Measurements from ENCODE around the gene MLF2. TPM values are rescaled to one million over a fixed set of nuclear protein-coding genes. Genes with fewer than 3 reads are reported as not detected.

The MLF2 gene
- total RNA-seq, 4 donors from 2014 or later, result 158 to 170 (median 162) TPM

DNA sequence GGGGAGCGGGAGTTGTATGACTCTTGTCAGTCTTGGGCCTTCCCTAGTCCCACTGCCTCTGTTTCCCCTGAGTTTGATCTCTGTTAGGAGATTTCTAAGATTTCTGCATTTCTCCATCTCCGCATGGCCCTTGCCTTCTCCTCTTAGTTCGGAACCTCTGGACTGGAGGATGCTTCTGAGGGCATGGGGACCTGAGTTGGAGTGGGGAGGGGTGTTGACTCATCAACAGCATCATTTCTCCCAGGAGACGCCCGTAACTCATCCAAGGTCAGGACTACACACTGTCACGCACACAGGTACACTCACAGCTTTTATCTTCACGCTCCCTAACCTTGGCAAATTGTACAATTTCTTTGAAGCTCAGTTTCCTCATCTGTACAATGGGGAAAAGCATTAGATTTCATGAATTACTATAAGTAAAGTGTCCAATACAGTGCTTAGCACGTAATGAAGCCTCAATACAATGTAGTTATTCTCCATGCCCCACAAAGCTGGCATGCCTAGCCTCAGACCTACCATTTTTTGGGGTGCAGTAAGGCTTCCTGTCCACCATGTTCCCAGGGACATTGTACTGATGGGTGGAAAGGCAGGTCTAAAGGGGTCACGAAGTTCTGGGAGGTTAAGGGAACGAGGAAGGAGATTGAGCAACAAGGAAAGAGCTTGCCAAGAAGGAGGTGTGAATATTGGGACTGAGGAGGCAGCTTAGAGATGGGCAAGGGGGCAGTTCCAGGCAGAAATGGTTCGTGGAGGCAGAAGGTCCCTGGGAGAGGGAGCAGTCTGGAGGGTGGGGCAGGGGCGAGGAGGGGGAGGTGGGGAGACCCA is 18.8 kb upstream of the MLF2 start:
- WGBS, 2 donors, result 65 to 73% methylated on average over 10 of the region's 12 CpGs
- Histone ChIP-seq H3K4me1 (peaks cover 38 to 69% (median 40%) of the 10 kb centered on the region in 3 donors), H3K27ac (peak overlapping the region in 3 of 4 donors; percentile 49 to 99 (median 99)), H3K27me3 (peaks cover 0 to 9% (median 0%) of the 10 kb centered on the region in 4 donors), H3K9me3 (no peaks in the 10 kb centered on the region), H3K36me3 (peaks cover 4 to 21% (median 4%) of the 10 kb centered on the region in 3 donors), H3K4me3 (peak overlapping the region in 2 of 4 donors; percentile 42 to 45)
- intact Hi-C loops (cut with DNase I), result no loop called here
- TF ChIP-seq CTCF (IDR thresholded peaks at IDR 0.05) (no peak), POLR2A (IDR thresholded peaks at IDR 0.05) (no peak)
- no peak for DNase-seq

DNA sequence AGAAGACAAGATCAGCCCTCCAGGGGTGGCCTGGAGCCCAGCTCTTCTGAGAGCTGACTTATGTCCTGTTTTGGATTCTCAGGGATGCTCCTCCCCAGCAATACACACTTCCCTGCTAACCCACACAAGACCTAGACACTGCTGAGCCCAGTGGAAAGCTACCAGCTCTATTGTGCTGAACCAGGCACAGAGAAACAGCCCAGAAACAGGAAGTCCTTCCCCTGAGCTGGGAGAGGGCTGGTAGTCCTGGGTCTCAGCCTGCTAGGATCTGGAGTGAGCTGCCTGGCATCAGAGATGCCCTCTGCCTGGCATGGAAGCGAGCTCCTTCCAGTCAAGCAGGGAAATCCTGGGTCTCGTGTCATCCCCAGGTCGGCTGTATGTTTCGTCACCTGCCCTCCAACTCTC is 18.2 kb upstream of the MLF2 start:
- DNase-seq, result no peak
- intact Hi-C loops (cut with DNase I), result no loop called here
- H3K4me3 ChIP-seq, result no peak overlapping the region
- peaks cover 4 to 21% (median 4%) of the 10 kb centered on the region in 3 donors for H3K36me3 ChIP-seq
- H3K27me3 ChIP-seq, result peaks cover 0 to 9% (median 0%) of the 10 kb centered on the region in 4 donors
- no peaks in the 10 kb centered on the region for H3K9me3 ChIP-seq
- 78 to 96% methylated on average over 4 of the region's 4 CpGs for WGBS, 2 donors
- H3K4me1 ChIP-seq, result peaks cover 38 to 71% (median 40%) of the 10 kb centered on the region in 3 donors
- TF ChIP-seq POLR2A (IDR thresholded peaks at IDR 0.05), result no peak
- no peak for TF ChIP-seq CTCF (IDR thresholded peaks at IDR 0.05)
- H3K27ac ChIP-seq, result peak overlapping the region in 3 of 4 donors; percentile 49 to 99 (median 99)

DNA sequence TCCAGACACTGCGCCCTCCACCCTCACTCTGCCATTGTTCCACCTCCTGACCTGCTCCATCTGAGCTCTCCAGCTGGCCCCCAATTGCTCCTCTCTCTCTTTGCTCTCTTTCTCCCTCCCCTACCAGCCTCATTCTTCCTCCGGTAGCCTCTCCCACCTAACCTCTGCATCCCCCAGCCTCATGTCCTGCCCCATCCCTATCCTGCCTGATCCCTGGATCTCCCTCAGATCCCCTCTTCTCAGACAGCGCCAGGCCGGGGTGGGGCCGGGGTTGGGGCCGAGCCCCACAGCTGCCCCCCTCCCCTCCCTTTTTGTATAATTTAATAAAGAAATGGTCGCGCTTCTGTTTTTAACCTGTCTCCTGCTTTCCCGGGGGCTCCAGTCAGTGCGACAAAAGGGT is 17.7 kb upstream of the MLF2 start:
- DNase-seq, result no peak
- no peaks in the 10 kb centered on the region for H3K9me3 ChIP-seq
- peaks cover 0 to 9% (median 0%) of the 10 kb centered on the region in 4 donors for H3K27me3 ChIP-seq
- H3K4me3 ChIP-seq, result no peak overlapping the region
- H3K27ac ChIP-seq, result peak overlapping the region in 3 of 4 donors; percentile 49 to 99 (median 99)
- peaks cover 39 to 76% (median 44%) of the 10 kb centered on the region in 3 donors for H3K4me1 ChIP-seq
- intact Hi-C loops (cut with DNase I), result no loop called here
- H3K36me3 ChIP-seq, result peaks cover 4 to 21% (median 4%) of the 10 kb centered on the region in 3 donors
- WGBS, 2 donors, result 80 to 92% methylated on average over 2 to 10 of the region's 10 CpGs
- TF ChIP-seq CTCF (IDR thresholded peaks at IDR 0.05) (no peak), POLR2A (IDR thresholded peaks at IDR 0.05) (no peak)

GRCh38 chr12:6770094-6770493 is 17.2 kb upstream of the MLF2 start:
- 76 to 77% methylated on average over 7 to 12 of the region's 12 CpGs for WGBS, 2 donors
- peak overlapping the region in 3 of 4 donors; percentile 49 to 99 (median 99) for H3K27ac ChIP-seq
- H3K4me1 ChIP-seq, result peaks cover 44 to 81% (median 47%) of the 10 kb centered on the region in 3 donors
- H3K4me3 ChIP-seq, result no peak overlapping the region
- intact Hi-C loops (cut with DNase I), result no loop called here
- peaks cover 4 to 21% (median 4%) of the 10 kb centered on the region in 3 donors for H3K36me3 ChIP-seq
- H3K9me3 ChIP-seq, result no peaks in the 10 kb centered on the region
- no peak for DNase-seq
- H3K27me3 ChIP-seq, result peaks cover 0 to 9% (median 0%) of the 10 kb centered on the region in 4 donors
- TF ChIP-seq POLR2A (IDR thresholded peaks at IDR 0.05) (no peak), CTCF (IDR thresholded peaks at IDR 0.05) (no peak)

GRCh38 chr12:6769666-6770065 is 16.7 kb upstream of the MLF2 start:
- peaks cover 0 to 9% (median 0%) of the 10 kb centered on the region in 4 donors for H3K27me3 ChIP-seq
- intact Hi-C loops (cut with DNase I), result no loop called here

More at GRCh38 chr12:6769666-6770065, 16.7 kb upstream of the MLF2 start:
- WGBS, 2 donors, result 41 to 53% methylated on average over 2 to 3 of the region's 4 CpGs
- no peak for DNase-seq
- H3K4me3 ChIP-seq, result no peak overlapping the region
- TF ChIP-seq POLR2A (IDR thresholded peaks at IDR 0.05), result no peak
- TF ChIP-seq CTCF (IDR thresholded peaks at IDR 0.05), result no peak
- no peaks in the 10 kb centered on the region for H3K9me3 ChIP-seq
- peak overlapping the region in 2 of 4 donors; percentile 99 for H3K27ac ChIP-seq
- H3K4me1 ChIP-seq, result peaks cover 46 to 85% (median 51%) of the 10 kb centered on the region in 3 donors
- H3K36me3 ChIP-seq, result peaks cover 4 to 21% (median 4%) of the 10 kb centered on the region in 3 donors
